NCI-H1436 (cell line): Measurements from ENCODE around the gene PCNT.
"Not testable (repeated sequence)": the region's sequence is repeated elsewhere in the genome, so short reads cannot be mapped to it uniquely, and the experiment has no call there.

Source experiments
- DNase-seq: peaks from one replicate; lab custom pipeline; 2025; lab: John Stamatoyannopoulos, UW

The PCNT gene

DNA sequence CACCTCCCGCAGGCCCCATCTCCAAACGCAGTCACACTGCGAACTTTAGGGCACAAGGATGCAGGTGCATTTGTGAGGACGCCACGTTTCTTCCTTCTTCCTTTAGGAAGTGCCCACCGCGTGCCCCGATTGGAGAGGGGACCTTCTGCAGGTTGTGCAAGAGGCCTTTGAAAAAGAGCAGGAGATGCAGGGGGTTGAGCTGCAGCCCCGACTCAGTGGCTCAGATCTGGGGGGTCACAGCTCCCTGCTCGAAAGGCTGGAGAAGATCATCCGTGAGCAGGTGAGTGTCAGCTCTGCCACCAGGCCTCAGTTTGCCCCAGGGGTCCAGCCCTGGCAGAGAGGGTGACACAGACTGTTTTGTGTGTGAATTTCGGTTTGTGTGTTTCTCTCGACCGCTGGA, 103.6 kb downstream of the PCNT start:
- no peak for DNase-seq

DNA sequence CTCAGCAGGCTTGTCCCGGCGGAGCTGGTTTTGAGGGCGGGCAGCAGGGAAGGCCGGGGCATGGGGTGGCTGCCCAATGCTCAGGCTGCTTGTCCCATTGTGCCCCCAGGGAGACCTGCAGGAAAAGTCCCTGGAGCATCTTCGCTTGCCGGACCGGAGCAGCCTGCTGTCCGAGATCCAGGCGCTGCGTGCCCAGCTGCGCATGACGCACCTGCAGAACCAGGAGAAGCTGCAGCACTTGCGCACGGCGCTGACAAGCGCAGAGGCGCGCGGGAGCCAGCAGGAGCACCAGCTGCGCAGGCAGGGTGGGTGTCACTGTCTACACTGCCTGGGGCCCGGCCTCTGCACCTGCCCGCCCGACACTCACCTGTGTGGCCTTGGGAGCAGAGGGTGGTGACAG, 104.3 kb downstream of the PCNT start:
- DNase-seq, result no peak

GRCh38 chr21:46428987-46429710, 105.2 kb downstream of the PCNT start:
- DNase-seq, result no peak

GRCh38 chr21:46429754-46430681, 106.1 kb downstream of the PCNT start:
- no peak for DNase-seq

- no peak for DNase-seq
Measured at GRCh38 chr21:46431448-46431847, 107.5 kb downstream of the PCNT start.

- DNase-seq, result no peak
Measured at GRCh38 chr21:46431884-46432488, 108.0 kb downstream of the PCNT start.

DNA sequence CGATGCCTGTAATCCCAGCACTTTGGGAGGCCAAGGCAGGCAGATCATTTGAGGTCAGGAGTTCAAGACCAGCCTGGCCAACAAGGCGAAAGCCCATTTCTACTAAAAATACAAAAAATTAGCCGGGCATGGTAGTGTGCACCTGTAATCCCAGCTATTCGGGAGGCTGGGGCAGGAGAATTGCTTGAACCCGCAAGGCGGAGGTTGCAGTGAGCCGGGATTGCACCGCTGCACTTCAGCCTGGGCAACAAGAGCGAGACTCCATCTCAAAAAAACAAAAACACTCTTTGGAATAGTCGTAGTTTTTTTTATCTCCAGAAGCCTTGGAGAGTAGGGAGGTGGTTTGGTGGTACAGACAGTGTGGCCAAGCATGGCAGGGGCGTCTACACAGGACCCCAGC, 109.2 kb downstream of the PCNT start:
- DNase-seq, result not testable (repeated sequence)

DNA sequence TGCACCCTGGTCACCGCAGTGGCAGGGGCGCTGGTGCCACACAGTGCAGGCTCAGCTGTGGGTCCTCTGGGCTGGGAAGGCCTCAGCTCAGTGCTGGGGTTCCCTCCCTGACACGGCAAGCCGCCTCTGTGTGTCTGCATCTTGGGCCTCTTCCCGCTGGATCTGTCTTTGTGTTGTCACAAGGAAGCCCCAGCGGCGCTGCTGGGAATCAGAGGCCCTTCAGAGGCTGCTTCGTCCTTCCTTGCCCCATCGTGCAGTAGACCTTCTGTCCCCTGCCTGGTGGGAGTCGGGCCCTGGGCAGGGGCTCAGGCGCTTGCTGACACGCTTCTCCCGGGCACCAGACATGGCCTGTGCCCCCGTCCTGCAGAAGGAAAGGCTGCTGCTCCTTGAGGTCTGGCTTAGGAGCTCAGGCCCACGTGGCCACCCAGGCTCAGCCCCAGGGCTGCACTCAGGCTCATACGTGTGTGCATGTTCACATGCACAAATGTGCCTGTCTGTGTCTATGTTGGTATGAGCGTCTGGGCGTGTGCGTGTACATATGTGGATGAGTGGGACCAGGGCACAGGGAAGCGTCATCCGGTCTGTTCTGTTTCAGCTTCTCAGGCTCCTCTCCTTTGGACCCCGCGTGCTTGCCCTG, 110.5 kb downstream of the PCNT start:
- no peak for DNase-seq

- no peak for DNase-seq
Measured at GRCh38 chr21:46435786-46436227, 111.9 kb downstream of the PCNT start.

DNA sequence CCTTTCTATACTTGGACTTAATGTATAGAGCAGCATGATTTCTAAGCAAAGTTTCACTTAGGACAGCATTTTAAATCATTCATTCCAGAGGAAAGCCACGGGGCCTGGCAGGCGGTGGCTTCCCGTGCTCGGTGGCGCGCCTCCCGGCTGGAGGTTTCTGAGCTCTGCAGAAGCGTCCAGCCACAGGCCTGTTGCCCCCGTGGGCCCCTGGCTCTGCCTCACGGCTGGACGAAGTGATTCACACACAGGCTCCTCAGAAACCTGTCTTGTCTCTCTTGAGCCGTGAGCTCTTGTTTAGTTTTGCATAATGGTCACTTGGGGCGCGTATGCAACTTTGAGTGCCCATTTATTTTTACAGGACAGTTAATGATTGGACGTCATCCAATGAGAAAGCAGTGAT, 112.7 kb downstream of the PCNT start:
- DNase-seq, result no peak

GRCh38 chr21:46437096-46437498, 113.1 kb downstream of the PCNT start:
- DNase-seq, result no peak

DNA sequence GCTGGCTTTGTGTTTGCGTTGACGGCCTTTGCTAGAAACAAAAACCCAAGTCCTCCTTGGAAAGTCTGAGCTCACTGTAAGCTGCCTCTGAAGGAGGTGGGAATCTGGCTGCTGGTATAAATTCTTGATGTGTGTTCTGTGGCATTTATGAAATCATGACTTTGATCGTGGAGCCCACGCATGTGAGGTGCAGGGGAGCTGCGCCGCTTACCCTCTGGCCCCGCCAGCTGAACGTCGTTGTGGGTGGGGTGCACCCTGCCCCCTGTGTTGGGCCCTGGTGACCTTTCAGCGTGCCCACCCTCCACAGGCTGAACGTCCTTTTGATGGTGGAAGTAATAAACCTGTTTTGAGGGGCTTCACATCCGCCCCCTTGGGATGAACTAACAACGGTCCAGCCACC, 113.6 kb downstream of the PCNT start:
- DNase-seq, result no peak

GRCh38 chr21:46438241-46438640, 114.3 kb downstream of the PCNT start:
- DNase-seq, result no peak

GRCh38 chr21:46439906-46440305, 116.0 kb downstream of the PCNT start:
- DNase-seq, result no peak

GRCh38 chr21:46441331-46441730, 117.4 kb downstream of the PCNT start:
- no peak for DNase-seq

GRCh38 chr21:46441961-46442498, 118.1 kb downstream of the PCNT start:
- no peak for DNase-seq

DNA sequence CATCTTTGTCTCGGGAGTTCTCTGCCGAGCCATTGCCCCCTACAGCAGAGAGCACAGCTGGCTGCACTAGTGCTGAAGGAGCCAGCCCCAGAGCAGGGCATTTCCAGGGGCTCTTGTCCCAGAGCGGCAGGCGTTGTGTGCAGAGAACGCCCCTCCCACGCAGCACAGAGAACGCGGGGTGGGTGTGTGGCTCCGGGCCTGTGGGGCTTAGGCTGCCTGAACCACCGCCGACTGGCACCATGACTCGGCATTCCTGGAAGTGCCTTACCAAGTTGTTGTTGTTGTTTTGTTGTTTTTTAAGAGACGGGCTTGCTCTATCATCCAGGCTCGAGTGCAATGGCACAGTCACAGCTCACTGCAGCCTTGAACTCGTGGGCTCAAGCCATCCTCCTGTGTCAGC, 119.0 kb downstream of the PCNT start:
- DNase-seq, result no peak

DNA sequence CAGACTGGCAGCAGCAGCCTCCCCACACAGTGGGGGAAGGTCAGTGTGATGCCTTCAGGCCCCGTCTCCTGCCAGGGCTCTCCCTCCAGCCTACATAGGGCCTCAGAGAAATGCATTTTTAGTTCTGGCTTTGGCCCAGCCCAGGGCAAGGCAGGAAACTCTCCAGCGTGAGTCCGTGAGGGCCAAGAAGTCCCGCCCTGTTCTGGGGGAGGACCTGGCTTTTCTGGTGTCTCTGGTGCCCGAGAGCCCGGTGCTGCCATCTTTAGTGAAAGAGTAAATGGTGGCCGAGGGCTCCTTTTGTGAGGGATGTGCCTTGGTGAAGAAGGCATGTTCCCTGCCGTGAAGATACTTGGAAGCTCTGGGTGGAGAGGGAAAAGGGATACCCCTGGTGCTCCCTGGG, 120.0 kb downstream of the PCNT start:
- no peak for DNase-seq

DNA sequence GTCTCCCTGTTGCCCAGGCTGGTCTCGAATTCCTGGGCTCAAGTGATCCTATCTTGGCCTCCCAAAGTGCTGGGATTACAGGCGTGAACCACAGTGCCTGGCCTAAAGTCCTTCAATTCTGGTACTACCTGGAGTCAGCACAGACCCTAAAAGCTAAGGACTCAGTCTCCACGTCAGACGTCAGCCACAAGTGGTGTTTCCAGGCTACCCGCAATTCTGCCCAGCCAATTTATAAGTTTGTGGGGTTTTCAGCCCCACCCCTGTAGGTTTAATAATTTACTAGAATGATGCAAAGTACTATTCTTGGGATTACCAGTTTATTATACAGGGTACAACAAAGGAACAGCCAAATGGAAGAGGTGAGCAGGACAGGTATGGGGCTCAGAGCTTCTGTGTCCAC, 124.2 kb downstream of the PCNT start:
- DNase-seq, result no peak

DNA sequence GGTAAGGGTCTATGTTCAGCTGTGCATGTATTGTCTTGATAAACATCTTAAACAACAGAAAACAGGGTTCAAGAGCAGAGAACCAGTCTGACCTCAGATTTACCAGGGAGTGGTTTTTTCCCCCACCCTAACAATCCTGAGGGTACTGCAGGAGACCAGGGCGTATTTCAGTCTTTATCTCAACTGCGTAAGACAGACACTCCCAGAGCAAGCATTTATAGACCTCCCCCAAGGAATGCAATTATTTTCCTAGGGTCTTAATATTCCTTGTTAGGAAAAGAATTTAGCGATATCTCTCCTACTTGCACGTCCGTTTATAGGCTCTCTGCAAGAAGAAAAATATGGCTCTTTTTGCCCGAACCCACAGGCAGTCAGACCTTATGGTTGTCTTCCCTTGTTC, 124.9 kb downstream of the PCNT start:
- DNase-seq, result not testable (repeated sequence)

DNA sequence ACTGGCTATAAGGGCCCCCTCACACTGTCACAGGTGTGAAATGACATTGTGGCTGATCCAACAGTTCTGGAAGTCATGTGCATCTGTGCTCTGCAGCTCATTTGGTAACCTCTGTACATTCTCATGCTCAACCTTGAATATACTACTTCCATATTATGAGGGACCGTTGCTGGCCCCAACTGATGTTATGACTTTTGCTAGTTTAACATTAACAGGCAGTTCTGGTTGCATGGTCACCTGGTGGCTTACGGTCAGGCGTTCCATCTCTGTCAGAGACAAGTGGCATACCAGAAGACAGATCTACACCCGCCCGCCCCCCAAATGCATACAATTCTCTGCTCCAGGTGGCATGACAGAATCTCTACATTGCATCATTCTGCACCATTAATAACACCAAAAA, 128.8 kb downstream of the PCNT start:
- DNase-seq, result no peak

GRCh38 chr21:46454142-46454541, 130.2 kb downstream of the PCNT start:
- DNase-seq, result no peak
